Ascending aorta (tissue), 2 donors: Measurements from ENCODE around the gene GRIA3. TPM values are rescaled to one million over a fixed set of nuclear protein-coding genes. Genes with fewer than 3 reads are reported as not detected.
A peak's percentile ranks its signal among the peaks of the same experiment; 100 is the strongest.

ENCODE experiments used
- DNase-seq, 2 donors: peaks; one replicate each; pipeline ENCODE4 v3.0.0-alpha.2; 2019; ENCODE audit warnings: low spot score in 2 of 2
- H3K27ac ChIP-seq, 2 donors: fragments of 200-600 bp; sonication (generic); one replicate each; pipeline ENCODE4 v1.5.1; 2016 to 2017; ENCODE audit warnings: mild to moderate bottlenecking in 1 of 2
- H3K27me3 ChIP-seq: fragments of 200-600 bp; sonication (generic); one replicate; pipeline ENCODE4 v1.5.1; 2017
- H3K36me3 ChIP-seq, 2 donors: fragments of 200-600 bp; sonication (generic); one replicate each; pipeline ENCODE4 v1.5.1; 2016
- H3K4me1 ChIP-seq, 2 donors: fragments of 200-600 bp; sonication (generic); one replicate each; pipeline ENCODE4 v1.5.1; 2016 to 2017; ENCODE audit warnings: mild to moderate bottlenecking in 1 of 2
- H3K4me3 ChIP-seq, 2 donors: fragments of 200-600 bp; sonication (generic); one replicate each; pipeline ENCODE4 v1.5.1; 2016 to 2017; ENCODE audit warnings: mild to moderate bottlenecking in 1 of 2
- H3K9me3 ChIP-seq, 2 donors: fragments of 200-600 bp; sonication (generic); one replicate each; pipeline ENCODE4 v1.5.1; 2016
- intact Hi-C: fragments of 100-400 bp; cut with DNase I; formaldehyde crosslinking; loops from one replicate; pipeline ENCODE4 v1.15.1; 2023
- total RNA-seq: library from RNA; depleted of rRNA; stranded (reverse); fragments of >200 nt; gene quantifications from one replicate; pipeline ENCODE4 v1.1.0, GENCODE V29; 2016
- TF ChIP-seq, protein P1 (sequence below), 3 experiments: fragments of 200-600 bp in 2 of 3; fragments of 450-650 bp in 1 of 3; sonication (generic) in 2 of 3; IDR thresholded peaks; one replicate each; pipeline ENCODE4 v1.5.1; 2016 to 2019; ENCODE audit warnings: antibody characterized with exemption in 3 of 3, mild to moderate bottlenecking in 1 of 3, moderate library complexity in 1 of 3

GRIA3 gene
- total RNA-seq, 1 donor from 2014 or later = 2.8 TPM

DNA sequence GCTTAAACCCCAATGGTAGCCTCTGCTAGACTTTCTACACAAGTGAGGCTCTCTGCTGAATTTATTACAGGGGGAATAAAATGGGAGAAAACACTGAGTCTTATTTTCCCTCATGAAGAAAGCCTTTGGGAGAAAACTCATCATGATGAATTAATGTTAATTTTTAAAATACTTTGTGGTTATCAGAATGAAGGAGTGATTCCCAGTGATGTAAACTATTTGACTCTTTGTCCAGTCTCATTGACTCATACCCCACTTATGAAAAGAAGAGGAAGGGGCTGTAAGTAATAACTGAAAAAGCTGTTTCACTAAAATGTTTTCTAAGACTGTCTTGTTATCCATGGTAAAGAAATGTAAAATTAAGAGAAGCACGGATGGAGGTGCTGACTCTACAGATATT, 208.8 kb downstream of the GRIA3 start:
- Histone ChIP-seq H3K36me3 (no peaks in the 10 kb centered on the region), H3K9me3 (peaks cover 0 to 7% of the 10 kb centered on the region in 2 donors), H3K27me3 (no peaks in the 10 kb centered on the region), H3K27ac (no peak overlapping the region), H3K4me3 (no peak overlapping the region), H3K4me1 (no peaks in the 10 kb centered on the region)
- TF ChIP-seq, protein P1, sequence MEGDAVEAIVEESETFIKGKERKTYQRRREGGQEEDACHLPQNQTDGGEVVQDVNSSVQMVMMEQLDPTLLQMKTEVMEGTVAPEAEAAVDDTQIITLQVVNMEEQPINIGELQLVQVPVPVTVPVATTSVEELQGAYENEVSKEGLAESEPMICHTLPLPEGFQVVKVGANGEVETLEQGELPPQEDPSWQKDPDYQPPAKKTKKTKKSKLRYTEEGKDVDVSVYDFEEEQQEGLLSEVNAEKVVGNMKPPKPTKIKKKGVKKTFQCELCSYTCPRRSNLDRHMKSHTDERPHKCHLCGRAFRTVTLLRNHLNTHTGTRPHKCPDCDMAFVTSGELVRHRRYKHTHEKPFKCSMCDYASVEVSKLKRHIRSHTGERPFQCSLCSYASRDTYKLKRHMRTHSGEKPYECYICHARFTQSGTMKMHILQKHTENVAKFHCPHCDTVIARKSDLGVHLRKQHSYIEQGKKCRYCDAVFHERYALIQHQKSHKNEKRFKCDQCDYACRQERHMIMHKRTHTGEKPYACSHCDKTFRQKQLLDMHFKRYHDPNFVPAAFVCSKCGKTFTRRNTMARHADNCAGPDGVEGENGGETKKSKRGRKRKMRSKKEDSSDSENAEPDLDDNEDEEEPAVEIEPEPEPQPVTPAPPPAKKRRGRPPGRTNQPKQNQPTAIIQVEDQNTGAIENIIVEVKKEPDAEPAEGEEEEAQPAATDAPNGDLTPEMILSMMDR (IDR thresholded peaks at IDR 0.05) = no peak
- no peak for DNase-seq
- intact Hi-C loops = no loop called here

DNA sequence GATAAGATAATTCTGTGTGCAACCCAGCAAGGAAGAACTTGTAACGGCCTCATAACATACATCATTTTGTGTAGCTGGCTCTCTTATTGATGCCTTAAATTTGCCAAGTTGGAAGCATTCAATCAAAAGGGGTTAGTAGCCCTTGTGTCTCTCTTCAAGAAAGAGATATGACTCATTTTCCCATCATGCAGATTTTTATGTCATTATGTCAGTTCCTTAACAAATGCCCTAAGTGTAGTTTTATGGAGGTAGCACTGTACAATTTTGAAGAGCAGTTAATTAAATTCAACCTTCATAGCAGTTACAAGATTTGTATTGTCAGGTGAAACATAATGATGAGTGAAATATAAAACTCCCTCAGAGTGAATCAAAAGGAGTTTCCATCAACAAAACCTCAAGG, 215.6 kb downstream of the GRIA3 start:
- H3K27me3 ChIP-seq = no peaks in the 10 kb centered on the region
- H3K4me3 ChIP-seq = no peak overlapping the region
- no peaks in the 10 kb centered on the region for H3K9me3 ChIP-seq
- DNase-seq = no peak
- no peaks in the 10 kb centered on the region for H3K4me1 ChIP-seq
- intact Hi-C loops = no loop called here
- no peaks in the 10 kb centered on the region for H3K36me3 ChIP-seq
- no peak overlapping the region for H3K27ac ChIP-seq
- TF ChIP-seq, protein P1 (IDR thresholded peaks at IDR 0.05) = no peak

DNA sequence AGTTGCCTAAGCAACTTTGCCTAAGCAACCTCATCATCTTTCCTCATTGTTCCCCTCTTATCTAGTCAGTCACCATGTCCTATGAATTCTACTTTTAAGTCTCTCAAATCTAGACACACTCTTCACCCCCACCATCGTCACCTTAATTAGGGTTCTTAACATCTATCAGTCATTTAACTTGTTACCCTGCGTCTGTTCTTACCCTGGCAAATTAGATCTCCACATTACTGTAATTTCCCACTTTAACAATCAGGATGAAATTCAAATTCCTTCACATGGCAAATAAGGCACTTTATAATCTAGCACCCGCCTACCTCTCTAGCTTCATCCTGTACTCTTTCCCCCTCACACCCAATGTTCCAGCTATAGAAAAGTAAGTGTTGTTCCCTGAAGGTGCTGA, 221.2 kb downstream of the GRIA3 start:
- DNase-seq = no peak
- no peaks in the 10 kb centered on the region for H3K36me3 ChIP-seq
- no peak overlapping the region for H3K27ac ChIP-seq
- peaks cover 0 to 5% of the 10 kb centered on the region in 2 donors for H3K4me1 ChIP-seq
- TF ChIP-seq, protein P1 (IDR thresholded peaks at IDR 0.05) = no peak
- H3K4me3 ChIP-seq = no peak overlapping the region
- no peaks in the 10 kb centered on the region for H3K9me3 ChIP-seq
- intact Hi-C loops = no loop called here
- no peaks in the 10 kb centered on the region for H3K27me3 ChIP-seq

DNA sequence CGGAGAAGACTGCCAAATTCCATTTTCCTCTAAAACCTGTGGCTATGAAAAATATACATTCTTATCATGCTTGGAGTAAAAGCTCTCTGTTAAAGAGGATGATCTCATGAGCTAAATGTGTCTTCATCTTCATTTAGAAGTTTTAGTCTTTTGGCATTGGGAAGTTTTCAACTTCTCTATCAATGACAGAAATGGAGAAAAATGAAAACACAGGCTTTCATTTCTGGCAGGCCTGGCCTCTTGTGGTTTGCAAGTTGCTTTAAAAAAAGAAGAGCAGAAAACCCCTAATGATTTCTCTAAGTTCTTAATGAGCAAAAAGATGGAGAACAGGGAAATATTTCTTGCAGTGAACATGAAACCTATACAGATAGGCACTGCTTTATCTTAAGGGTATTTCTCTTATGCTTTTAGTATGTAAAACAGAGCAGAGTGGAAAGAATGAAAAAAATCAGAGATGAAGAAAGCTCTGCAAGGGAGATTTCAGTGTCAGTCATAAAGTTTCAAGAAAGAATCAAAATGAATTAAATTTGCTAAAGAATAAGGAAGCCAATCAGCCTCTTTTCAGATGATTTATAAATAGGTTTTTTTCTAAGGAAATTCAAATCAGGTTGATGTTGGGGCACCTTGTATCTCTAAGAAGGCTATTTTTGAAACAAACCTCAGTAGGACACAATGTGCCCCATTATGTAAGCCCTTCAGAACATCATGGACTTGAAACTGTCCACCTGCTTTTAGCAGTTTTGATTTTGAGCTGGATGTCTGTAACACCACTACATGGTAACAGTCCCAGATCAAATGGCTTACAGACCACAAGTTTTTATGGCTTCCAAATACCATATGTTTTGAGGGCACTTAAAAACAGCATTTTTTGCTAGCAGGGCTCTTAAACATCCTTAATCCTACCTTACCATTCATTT, 225.0 kb downstream of the GRIA3 start:
- TF ChIP-seq, protein P1 (IDR thresholded peaks at IDR 0.05) = no peak
- peak overlapping the region; percentile 16 to 57 for H3K27ac ChIP-seq
- DNase-seq = no peak

DNA sequence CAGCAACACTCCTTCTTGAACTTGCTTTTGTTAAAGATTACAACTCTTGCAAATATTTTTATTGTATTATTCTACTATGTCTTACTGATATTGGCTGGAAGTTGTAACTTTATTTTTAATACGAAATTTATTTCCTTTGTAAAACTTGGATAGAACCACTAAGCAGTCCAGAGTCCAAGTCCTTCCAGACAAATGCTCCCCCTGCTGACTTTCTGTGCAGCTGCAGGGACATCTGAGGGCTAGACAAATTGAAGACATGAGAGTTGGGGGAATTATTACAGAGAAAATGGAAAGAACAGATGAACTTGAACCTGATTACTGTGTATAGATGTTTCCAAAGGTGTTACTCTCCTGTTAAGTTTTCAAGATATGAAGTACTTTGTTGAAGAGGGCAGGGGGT, 238.8 kb downstream of the GRIA3 start:
- Histone ChIP-seq H3K27me3 (no peaks in the 10 kb centered on the region), H3K27ac (no peak overlapping the region), H3K4me1 (no peaks in the 10 kb centered on the region), H3K4me3 (no peak overlapping the region), H3K9me3 (no peaks in the 10 kb centered on the region), H3K36me3 (no peaks in the 10 kb centered on the region)
- no peak for DNase-seq
- TF ChIP-seq, protein P1 (IDR thresholded peaks at IDR 0.05) = peak; percentile 22 to 69 (median 44)
- intact Hi-C loops = loop anchor here (5.0 kb wide), 1 partner anchor 241 kb away; the partner anchor contains the start of gene GRIA3

More for the DNA sequence above, 225.0 kb downstream of the GRIA3 start:
- Histone ChIP-seq H3K9me3 (no peaks in the 10 kb centered on the region), H3K27me3 (no peaks in the 10 kb centered on the region), H3K36me3 (no peaks in the 10 kb centered on the region), H3K4me1 (peaks cover 0 to 5% of the 10 kb centered on the region in 2 donors), H3K4me3 (no peak overlapping the region)
- intact Hi-C loops = no loop called here
